Retina (tissue), 1 donor: ENCODE measurements around the gene OR10H3.
"Not testable (repeated sequence)": the region's sequence is repeated elsewhere in the genome, so short reads cannot be mapped to it uniquely, and the experiment has no call there.

Experiments used
- DNase-seq: peaks from one replicate; pipeline ENCODE4 v3.0.0-alpha.2; 2016

The OR10H3 gene, protein sequence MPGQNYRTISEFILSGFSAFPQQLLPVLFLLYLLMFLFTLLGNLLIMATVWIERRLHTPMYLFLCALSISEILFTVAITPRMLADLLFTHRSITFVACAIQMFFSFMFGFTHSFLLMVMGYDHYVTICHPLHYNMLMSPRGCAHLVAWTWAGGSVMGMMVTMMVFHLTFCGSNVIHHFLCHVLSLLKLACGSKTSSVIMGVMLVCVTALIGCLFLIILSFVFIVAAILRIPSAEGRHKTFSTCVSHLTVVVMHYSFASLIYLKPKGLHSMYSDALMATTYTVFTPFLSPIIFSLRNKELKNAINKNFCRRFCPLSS

DNA sequence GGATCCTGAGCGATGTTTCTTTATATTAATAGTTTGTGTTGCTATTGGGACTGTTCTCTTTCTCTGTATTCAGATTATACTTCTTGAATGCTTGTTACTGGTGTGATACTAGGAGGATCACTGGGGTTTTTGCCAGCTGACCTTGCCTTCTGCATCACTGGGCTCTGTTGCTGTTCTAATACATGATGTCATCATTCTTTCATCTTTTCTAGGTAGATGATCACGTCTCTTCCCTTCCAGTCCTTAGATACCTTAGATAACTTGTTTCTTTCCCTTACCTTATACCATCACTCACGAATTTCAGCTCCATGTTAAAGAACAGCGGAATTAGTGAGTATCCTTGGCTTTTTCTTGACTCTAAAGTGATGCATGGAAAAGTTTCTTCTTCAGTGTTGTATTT lies at the start of gene OR10H3:
Gene OR10H3 (plus strand): TSS at position 264 of the 400 bp plus-strand sequence. CDS start 3,408 bp downstream, outside the sequence.
- no peak for DNase-seq

DNA sequence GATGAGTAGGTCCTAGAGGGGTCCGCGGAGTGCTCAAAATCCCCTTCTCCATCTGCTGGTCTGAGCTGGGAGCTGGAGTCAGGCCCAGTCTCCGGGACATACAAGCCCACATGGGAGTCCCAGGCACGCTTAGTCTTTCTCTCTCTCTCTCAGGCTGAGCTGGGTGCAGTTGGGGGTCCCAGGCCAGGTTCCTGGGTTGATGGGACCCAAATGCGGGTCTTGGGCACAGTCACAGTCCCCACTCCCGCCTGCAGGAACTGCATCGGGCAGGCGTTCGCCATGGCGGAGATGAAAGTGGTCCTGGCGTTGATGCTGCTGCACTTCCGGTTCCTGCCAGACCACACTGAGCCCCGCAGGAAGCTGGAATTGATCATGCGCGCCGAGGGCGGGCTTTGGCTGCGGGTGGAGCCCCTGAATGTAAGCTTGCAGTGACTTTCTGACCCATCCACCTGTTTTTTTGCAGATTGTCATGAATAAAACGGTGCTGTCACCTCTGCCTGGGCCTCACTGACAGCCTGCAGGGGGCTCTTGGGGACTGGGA lies 41.1 kb upstream of the OR10H3 start:
- no peak for DNase-seq

DNA sequence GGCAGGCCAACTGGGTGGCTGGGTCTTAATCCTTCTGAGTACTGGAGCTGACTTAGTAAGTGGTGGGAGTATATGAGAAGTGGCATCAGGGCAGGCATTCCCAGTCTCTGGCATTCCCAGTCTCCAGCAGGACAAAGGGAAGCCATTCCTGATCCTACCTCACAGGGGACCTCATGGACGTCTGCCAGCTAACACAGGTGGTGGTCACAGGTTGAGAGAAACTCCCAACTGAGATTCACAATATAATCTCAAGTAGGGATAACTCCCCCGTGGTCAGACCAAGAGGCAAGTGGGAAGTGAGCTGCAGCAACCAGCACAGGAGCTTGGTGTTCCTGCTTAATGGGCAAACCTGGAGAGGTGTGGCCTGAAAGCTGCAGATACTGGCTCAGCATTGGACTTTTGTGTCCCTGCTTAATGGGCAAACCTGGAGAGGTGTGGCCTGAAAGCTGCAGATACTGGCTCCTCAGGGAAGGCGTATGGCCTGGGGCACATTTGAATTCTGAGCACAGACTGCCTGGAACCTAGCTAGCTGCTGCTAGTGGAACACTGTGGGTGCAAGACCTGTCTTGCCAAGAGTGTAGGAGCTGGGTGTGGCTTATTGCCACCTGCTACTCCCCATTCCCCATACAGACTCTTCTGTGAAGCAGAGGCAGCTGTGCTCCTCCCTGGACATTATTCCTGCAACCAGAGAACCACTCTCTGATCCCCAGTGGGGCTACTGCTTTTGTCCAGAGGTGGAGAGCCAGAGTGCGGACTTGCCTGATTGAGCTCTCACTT lies 35.8 kb upstream of the OR10H3 start:
- no peak for DNase-seq

DNA sequence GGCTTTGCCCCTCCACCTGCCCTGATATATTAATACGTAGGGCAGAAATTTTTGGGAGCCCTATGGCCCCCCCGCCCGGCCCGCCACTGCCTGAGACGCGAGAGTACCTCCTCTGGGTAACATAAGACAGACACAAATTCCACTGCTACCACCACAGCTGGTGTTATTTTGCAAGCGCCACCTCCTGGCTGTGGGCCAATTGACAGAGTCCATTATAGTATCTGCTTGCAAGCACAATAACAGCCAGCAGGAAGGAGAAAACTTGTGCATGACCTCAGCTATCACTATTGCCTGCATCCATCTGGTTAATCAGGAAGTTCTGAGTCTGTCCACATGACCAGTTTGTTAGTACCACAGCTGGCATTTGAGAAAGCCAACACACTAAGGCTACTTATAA lies 35.3 kb upstream of the OR10H3 start:
- peak; percentile 2 for DNase-seq

DNA sequence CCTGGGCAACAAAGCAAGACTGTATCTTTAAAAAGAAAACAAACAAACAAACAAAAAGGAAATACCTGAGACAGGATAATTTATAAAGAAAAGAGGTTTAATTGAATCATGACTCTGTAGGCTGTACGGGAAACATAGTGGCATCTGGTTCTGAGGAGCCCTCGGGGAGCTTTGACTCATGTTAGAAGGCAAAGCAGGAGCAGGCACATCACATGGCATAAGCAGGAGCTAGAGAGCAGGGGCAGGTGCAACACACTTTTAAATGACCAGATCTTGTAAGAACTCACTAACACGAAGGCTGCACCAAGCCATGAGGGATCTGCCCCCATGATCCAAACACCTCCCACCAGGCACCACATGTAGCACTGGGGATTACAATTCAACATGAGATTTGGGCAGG lies 23.1 kb upstream of the OR10H3 start:
- DNase-seq: no peak

DNA sequence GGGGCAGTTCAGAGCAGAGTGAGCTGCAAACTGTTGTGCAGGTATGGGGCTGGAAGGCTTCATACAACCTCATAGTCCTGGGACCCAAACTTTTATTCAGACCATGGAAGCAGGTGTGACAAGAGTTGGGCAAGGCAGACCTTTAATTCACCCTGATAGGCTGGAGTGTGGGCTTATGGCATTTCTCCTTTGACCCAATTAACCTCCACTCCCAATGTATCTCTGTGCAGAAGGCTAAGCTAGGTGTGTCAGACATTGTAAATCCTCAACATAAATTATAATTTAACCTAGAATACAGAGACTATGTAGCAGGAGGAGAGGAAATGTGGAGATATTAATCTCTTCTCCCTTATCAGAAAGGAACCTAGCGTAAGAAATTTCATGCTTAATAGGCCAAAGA lies 22.1 kb upstream of the OR10H3 start:
- no peak for DNase-seq

DNA sequence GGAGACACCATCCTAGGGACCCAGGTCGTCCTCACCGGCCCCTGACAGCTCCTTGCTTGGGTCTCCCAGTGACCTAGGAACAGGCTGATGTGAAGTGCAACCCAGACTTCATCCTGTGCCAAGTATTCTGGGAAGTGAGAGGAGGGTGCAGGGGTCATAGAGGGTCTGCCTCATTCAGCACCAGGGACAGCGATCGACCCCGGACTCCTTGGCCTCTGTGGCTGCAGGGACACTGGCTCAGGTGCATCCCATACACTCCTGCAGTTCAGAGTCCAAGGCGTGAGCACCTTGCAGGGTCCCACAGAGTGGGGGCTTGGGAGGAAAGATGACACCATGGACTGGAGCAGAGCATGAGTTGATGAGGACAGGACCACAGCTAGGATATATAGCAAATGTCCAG lies 20.0 kb upstream of the OR10H3 start:
- no peak for DNase-seq

DNA sequence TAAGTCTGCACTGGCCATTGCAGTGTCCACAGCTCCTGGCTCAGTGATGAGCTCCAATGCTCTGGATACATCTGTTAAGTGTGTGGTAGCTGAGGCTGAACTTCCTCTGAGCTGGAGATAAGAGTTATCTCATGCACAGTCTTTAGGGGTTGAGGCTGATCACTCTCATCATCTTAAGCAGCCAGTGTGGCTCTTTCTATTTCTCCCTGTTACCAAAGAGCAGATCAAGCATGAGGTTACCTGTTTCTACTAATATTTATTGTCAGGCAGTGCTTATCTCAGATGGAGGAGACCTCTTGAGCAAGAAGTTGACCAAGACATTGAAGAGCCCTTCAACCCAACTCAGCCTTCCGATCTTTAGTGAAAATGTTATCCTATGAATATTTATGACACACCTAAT lies 16.5 kb upstream of the OR10H3 start:
- DNase-seq: no peak

DNA sequence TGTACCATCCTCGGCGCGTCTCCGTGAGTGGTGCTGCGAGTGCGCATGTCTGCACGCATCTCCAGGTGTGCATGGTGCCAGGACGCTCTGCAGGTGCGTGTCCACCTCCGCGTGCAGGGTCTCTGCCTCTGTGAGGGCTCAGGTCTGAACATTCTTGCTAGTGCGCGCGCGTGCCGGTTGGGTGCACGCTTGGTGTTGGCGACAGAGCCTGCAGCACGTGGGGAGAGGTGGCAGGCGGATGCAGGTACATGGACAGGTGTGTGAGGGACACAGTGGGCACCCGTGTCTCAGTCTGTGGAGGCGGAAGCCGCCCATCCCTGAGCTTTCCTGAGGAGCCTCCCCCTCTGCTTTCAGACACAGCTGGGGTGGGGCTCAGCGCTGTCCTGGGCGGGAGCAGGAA lies 14.8 kb upstream of the OR10H3 start:
- no peak for DNase-seq

DNA sequence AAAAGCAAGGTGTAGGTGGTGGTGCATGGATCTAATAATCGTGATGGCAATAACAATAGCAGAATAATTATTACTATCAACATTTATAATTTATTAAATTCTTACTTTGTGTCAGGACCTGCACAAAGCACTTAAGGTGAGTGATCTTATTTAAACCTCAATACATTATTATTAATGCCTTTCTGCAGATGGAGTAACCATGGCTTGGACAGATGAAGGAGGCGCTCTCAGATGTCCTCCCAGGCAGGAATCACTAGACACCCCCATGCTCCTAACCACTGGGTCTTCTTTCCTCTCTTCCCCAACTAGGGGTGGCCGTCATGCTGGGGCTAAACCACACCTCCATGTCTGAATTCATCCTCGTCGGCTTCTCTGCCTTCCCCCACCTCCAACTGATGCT lies 10.1 kb upstream of the OR10H3 start, which contains the start of gene OR10H2:
Gene OR10H2 (plus strand): TSS at position 301 of the 400 bp plus-strand sequence. CDS start 20 bp downstream, at position 321.
- no peak for DNase-seq

DNA sequence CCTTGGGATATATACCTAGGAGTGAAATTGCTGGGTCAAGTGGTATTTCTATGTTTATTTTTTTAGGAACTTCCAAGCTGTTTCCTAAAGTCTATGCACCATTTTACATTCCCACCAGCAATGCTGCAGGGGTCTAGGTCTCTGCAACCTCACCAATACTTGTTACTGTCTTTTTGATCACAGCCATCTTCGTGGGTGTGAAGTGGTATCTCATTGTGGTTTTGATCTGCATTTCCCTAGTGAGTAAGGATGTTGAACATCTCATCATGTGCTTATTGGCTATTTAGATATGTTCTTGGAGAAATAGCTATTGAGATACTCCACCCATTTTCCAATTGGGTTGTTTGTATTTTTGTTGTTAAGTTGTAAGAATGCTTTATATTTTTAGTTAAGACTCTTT lies 7.2 kb upstream of the OR10H3 start:
- DNase-seq: no peak

DNA sequence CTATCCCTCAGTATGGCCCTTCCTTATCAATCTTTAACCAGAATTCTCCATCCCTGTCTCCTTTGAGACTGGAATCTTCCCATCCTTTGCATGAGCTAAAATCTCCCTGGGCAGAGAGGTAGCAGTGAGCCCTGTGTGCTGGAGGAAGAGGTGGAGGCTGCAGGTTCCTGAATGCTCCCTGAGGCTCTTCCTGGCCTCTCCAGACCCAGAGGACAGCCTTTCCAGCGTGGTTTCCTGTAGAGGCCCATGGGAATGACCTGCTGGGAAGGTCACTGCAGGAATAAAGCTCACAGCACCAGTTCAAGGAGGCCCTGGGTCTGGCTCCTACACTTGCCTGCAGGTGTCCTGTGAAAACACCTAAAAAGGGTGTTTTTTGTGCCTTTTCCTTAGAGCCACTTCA lies 5.4 kb upstream of the OR10H3 start:
- DNase-seq: no peak

DNA sequence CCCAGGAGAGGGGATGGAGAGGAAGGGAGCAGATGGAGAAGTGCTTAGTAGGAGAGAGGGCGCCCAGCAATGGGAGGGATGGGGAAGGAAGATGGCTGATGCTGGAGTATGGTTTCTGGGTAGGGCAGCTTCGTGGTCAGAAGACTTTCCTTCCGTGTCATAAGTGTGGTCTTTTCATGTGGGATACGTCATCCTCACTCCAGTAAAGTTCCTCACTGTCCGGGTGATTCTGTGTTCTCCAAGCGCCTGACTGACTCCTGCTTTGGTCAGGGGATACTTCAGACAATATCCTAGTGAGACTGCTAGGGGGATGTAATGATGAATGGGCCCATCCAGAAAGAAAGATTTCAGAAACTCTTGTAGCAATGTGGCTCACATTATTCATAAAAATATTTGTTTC lies 3.9 kb upstream of the OR10H3 start:
- no peak for DNase-seq

DNA sequence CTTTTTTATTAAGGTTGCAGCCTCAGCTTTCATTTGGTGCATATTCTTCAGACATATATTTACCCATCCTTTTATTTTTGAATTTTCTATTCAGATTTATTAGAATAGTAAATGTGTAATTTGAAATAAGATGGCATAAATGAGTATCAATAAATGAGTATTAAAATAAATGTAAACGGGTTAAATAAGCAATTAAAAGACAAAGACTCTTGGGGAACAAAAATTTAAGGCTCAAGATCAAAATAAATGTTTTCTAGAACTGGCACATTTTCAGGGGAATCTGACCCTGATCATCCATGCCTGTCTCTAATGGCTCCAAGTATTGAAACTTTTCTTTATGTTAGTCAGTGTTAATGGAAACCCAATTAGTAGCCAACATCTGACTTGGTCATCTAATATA lies 3.0 kb downstream of the OR10H3 start:
- DNase-seq: no peak

DNA sequence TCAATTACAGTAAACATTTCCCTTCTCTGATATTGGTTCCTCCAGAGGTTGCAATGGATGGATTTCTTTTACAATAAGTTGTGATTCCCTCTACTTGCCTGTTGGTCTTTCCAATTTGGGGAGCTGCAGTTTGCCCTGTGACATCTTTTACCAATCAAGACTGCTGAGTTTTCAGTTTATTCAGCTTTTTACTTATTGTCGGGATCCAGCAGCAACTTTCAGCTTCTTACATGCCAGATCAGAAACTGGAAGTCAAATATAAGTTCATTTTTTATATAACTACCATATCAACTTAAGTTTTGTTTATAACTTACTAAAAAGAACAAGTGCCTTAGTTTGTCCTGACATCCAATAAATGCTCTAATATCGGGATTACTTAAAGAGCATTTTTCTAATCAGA lies 10.5 kb downstream of the OR10H3 start:
- no peak for DNase-seq

DNA sequence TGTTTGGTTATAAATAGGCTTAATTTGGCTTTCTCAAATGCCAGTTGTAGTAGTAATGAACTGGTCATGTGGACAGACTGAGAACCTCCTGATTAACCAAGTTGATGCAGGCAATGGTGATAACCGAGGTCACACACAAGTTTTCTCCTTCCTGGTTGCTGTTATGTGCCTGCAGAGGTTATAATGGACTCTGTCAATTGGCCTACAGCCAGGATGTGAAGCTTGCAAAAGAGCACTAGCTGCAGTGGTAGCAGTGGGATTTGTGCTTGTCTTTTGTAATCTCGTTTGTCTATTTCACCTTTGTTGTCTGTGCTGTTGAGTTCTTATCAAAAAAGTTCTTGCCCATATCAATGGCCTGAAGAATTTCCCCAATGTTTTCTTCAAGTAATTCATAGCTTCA lies 20.6 kb downstream of the OR10H3 start:
- DNase-seq: no peak

DNA sequence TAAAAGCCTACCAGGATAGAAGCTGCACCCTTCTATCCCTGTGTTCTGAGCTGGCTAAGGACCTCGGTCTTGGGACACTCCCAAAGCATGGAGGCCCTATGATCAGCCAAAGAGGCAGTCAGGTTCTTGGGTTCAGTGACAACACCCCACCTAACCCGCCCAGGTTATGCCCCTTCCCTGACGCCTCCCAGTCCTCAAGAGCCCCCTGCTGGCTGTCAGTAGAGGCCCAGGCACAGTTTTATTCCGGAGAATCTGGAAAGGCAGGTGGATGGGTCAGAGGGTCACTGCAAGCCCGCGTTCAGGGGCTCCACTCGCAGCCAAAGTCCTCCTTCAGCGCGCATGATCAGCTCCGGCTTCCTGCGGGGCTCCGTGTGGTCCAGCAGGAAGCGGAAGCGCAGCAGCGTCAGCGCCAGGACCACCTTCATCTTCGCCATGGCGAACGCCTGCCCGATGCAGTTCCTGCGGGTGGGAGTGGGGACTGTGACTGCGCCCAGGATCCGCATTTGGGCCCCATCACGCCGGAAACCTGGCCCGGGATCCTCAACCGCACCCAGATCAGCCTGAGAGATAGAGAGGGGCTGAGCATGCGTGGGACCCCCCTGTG lies 22.3 kb downstream of the OR10H3 start:
- no peak for DNase-seq

DNA sequence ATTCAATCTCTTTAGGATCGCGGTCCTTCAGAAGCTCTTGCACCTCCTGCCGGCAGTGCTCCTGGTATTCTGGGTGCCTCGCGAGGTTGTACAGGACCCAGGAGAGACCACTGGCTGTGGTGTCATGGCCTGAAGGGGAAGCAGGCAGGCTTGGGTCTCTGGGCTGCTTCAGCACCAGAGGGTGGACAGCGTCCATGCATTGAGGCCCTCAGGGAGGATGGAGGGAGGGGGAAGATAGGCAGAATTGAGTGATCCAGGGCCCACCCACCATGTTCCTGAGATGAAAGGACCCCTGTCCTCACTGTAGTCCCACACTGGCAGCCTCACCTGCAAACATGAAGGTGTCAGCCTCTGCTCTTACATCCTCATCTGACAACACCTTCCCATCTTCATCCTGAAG lies 31.8 kb downstream of the OR10H3 start:
- no peak for DNase-seq

DNA sequence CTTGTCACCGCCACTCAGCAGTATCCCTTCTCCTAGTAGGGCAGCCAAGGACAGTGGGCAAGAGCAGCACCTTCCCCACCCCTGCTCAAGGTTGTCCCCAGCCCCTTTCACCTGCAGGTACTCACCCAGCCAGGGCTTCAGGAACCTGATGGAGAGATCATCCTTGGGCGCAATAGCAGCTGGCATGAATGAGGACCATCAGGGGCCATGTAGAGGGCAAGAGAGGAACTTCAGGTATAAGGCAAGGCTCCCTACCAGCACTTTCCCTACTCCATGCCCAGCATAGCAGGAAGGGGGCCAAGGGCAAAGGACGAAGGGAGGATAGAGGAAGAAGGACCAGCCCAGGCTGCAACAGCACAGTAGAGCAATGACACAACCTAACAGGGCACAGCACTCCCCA lies 36.4 kb downstream of the OR10H3 start:
- DNase-seq: not testable (repeated sequence)

DNA sequence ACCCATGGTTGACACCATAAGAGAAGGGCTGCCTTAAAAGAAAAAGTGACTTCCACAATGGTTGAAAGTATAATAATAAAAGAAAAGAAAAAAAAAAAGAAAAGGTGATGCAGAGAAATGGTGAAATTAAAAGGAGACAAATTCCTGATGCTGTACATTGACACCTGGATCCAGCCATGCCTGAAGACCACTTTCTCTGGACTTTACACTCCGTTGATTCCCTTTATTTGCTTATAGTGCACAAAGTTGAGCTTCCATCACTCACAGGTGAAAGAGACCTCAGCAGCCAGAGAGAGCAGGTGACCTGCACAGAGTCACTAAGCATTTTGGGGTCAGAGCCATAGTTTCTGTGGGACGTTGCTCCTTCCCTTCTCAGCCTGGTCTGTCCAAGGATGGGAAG lies 37.5 kb downstream of the OR10H3 start:
- DNase-seq: no peak

DNA sequence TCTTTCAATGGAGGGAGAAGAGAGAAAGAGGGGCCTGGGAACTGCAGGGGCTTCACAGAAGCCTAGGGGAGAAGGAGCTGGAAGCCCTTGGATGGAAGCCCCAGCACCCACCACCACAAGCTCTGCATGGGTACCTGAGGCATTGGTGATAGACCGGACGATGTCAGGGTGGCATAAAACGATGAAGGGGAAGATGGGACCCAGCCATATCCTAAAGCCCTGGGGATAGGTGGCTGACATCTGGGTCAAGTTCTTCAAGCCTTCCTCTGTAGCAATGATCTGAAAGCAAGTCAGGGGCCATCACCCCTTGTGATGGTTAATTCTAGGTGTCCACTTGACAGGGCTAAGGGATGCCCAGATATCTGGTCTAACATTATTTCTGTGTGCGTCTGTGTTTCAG lies 38.5 kb downstream of the OR10H3 start:
- no peak for DNase-seq

DNA sequence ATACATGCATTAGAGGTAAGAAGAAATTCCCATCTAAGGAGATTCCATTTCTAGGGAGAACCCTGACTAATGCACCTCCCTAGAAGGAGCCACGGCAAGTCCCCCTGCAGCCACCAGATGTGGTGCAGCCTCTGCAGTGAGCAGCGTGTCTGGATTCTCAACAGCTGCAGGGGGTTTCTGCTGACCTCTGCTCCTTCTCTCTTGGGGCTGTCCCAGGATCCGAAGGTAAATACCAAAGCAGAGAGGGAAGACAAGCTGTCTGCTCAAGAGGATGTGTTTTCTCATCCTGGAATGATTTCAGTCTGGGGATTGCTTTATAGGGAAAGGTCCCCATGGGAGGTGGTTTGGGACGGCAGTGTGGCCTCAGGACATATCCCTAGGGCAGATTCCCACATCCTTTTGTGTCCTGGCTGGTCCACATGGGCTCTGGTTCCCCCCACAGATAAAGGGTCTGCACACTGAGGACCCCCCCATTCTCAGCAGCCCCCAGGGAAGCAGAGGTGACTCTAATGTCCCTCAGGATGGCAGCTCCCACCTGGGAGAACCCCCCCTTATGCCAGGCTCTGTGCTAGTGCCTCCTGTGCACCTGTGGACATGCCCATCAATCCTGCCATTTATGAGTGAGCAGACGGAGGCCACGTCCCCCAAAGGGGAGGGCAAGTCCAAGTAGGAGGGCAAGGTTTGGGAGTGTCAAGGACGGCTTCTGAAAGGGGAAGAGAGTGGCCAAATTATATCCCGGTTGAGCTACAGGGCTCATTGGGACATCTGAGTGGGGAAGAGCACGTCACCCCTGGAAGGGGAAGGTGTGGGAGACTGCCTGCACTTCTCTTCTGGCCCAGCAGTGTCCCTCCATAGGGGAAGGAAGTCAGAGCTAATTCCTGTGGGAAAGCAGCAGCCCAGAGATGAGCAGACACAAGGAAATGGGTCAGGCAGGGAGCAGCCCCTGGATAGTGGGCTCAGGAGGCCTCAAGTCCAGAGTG lies 39.5 kb downstream of the OR10H3 start:
- DNase-seq: no peak
